Measurements from ENCODE around the gene RNU6-9. TPM values are rescaled to one million over a fixed set of nuclear protein-coding genes. Genes with fewer than 3 reads are reported as not detected.
A peak's percentile ranks its signal among the peaks of the same experiment; 100 is the strongest.

RNU6-9 gene
- total and polyA plus RNA-seq, 10 donors, result not detected

- DNase-seq, result no peak
- peak overlapping the region in 1 of 8 donors; percentile 20 for H3K27ac ChIP-seq
- H3K36me3 ChIP-seq, result peaks cover 0 to 53% (median 34%) of the 10 kb centered on the region in 6 donors
- TF ChIP-seq, protein P1, sequence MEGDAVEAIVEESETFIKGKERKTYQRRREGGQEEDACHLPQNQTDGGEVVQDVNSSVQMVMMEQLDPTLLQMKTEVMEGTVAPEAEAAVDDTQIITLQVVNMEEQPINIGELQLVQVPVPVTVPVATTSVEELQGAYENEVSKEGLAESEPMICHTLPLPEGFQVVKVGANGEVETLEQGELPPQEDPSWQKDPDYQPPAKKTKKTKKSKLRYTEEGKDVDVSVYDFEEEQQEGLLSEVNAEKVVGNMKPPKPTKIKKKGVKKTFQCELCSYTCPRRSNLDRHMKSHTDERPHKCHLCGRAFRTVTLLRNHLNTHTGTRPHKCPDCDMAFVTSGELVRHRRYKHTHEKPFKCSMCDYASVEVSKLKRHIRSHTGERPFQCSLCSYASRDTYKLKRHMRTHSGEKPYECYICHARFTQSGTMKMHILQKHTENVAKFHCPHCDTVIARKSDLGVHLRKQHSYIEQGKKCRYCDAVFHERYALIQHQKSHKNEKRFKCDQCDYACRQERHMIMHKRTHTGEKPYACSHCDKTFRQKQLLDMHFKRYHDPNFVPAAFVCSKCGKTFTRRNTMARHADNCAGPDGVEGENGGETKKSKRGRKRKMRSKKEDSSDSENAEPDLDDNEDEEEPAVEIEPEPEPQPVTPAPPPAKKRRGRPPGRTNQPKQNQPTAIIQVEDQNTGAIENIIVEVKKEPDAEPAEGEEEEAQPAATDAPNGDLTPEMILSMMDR (IDR thresholded peaks at IDR 0.05 in 8 of 11, conservative IDR thresholded peaks at IDR 0.05 in 3 of 11), result no peak
- TF ChIP-seq POLR2AphosphoS5 (IDR thresholded peaks at IDR 0.05), result peak in 1 of 3 donors; percentile 47
- H3K27me3 ChIP-seq (replicated peaks in 1 of 7), result no peaks in the 10 kb centered on the region
- WGBS, 5 donors, result 90 to 99% (median 94%) methylated on average over 9 to 10 of the region's 10 CpGs
- no peaks in the 10 kb centered on the region for H3K9me3 ChIP-seq
- intact Hi-C loops (cut with DNase I; ENCODE audit: low total_unique reads), result no loop called here
- H3K4me3 ChIP-seq, result no peak overlapping the region
- peaks cover 3 to 54% (median 21%) of the 10 kb centered on the region in 6 donors for H3K4me1 ChIP-seq
Observed at GRCh38 chr19:896434-896833, 3.1 kb downstream of the RNU6-9 start.

GRCh38 chr19:896999-897398, 3.7 kb downstream of the RNU6-9 start:
- H3K27ac ChIP-seq, result no peak overlapping the region
- DNase-seq, result no peak
- no peak overlapping the region for H3K4me3 ChIP-seq
- TF ChIP-seq POLR2AphosphoS5 (IDR thresholded peaks at IDR 0.05), result no peak
- no peak for TF ChIP-seq POLR2A (IDR thresholded peaks at IDR 0.05)
- TF ChIP-seq, protein P1 (IDR thresholded peaks at IDR 0.05 in 8 of 11, conservative IDR thresholded peaks at IDR 0.05 in 3 of 11), result no peak
- intact Hi-C loops (cut with DNase I; ENCODE audit: low total_unique reads), result no loop called here
- no peaks in the 10 kb centered on the region for H3K27me3 ChIP-seq (replicated peaks in 1 of 7)
- peaks cover 0 to 59% (median 40%) of the 10 kb centered on the region in 6 donors for H3K36me3 ChIP-seq
- H3K4me1 ChIP-seq, result peaks cover 2 to 56% (median 21%) of the 10 kb centered on the region in 6 donors
- no peaks in the 10 kb centered on the region for H3K9me3 ChIP-seq
- WGBS, 5 donors, result 86 to 94% (median 93%) methylated on average over 11 of the region's 11 CpGs

- WGBS, 5 donors, result 85 to 95% (median 93%) methylated on average over 10 to 26 of the region's 26 CpGs
- intact Hi-C loops (cut with DNase I; ENCODE audit: low total_unique reads), result no loop called here
- Histone ChIP-seq H3K36me3 (peaks cover 0 to 64% (median 43%) of the 10 kb centered on the region in 6 donors), H3K27ac (no peak overlapping the region), H3K9me3 (no peaks in the 10 kb centered on the region), H3K27me3 (replicated peaks in 1 of 7) (no peaks in the 10 kb centered on the region), H3K4me3 (no peak overlapping the region), H3K4me1 (peaks cover 0 to 56% (median 20%) of the 10 kb centered on the region in 6 donors)
- TF ChIP-seq POLR2A (IDR thresholded peaks at IDR 0.05), result no peak
- TF ChIP-seq, protein P1 (IDR thresholded peaks at IDR 0.05 in 8 of 11, conservative IDR thresholded peaks at IDR 0.05 in 3 of 11), result peak in 1 of 11 experiments; percentile 24
- peak in 2 of 3 donors; percentile 6 to 73 for TF ChIP-seq POLR2AphosphoS5 (IDR thresholded peaks at IDR 0.05)
- no peak for DNase-seq
Observed at GRCh38 chr19:897442-898039, 4.3 kb downstream of the RNU6-9 start.

GRCh38 chr19:898663-899062, 5.4 kb downstream of the RNU6-9 start:
- TF ChIP-seq POLR2AphosphoS5 (IDR thresholded peaks at IDR 0.05) (peak; percentile 35 to 66 (median 43)), POLR2A (IDR thresholded peaks at IDR 0.05) (no peak)
- H3K4me1 ChIP-seq, result peaks cover 0 to 61% (median 20%) of the 10 kb centered on the region in 6 donors
- peak; percentile 88 for DNase-seq
- H3K27me3 ChIP-seq (replicated peaks in 1 of 7), result no peaks in the 10 kb centered on the region
- intact Hi-C loops (cut with DNase I; ENCODE audit: low total_unique reads), result no loop called here
- H3K4me3 ChIP-seq, result no peak overlapping the region
- no peak overlapping the region for H3K27ac ChIP-seq
- WGBS, 5 donors, result 74 to 85% (median 82%) methylated on average over 20 of the region's 20 CpGs
- H3K9me3 ChIP-seq, result no peaks in the 10 kb centered on the region
- peaks cover 0 to 75% (median 43%) of the 10 kb centered on the region in 6 donors for H3K36me3 ChIP-seq

Measured in spleen (tissue), 11 donors.